Activated naive CD8-positive, alpha-beta T cell treated with anti-CD3 and anti-CD28 coated beads for 36 hours (primary cell): Measurements from ENCODE around the gene TRIM14. TPM values are rescaled to one million over a fixed set of nuclear protein-coding genes. Genes with fewer than 3 reads are reported as not detected.
"Not testable (repeated sequence)": the region's sequence is repeated elsewhere in the genome, so short reads cannot be mapped to it uniquely, and the experiment has no call there.

ENCODE experiments used
- DNase-seq: peaks from one replicate; pipeline ENCODE4 v3.0.0; 2021
- H3K27ac Mint-ChIP-seq: one replicate; pipeline ENCODE4 v1.8.0; 2022; ENCODE audit warnings: mild to moderate bottlenecking, moderate library complexity, mixed read lengths
- H3K27me3 Mint-ChIP-seq: one replicate; pipeline ENCODE4 v1.8.0; 2022; ENCODE audit warnings: mild to moderate bottlenecking, mixed read lengths
- H3K36me3 Mint-ChIP-seq: one replicate; pipeline ENCODE4 v1.8.0; 2021; ENCODE audit warnings: mild to moderate bottlenecking, mixed read lengths
- H3K4me1 Mint-ChIP-seq: one replicate; pipeline ENCODE4 v1.8.0; 2021; ENCODE audit warnings: mixed read lengths
- H3K4me3 Mint-ChIP-seq: one replicate; pipeline ENCODE4 v1.8.0; 2022; ENCODE audit warnings: mild to moderate bottlenecking, moderate library complexity, mixed read lengths
- H3K9me3 Mint-ChIP-seq: one replicate; pipeline ENCODE4 v1.8.0; 2022; ENCODE audit warnings: mixed read lengths
- total RNA-seq, 2 experiments: library from RNA; stranded (reverse); gene quantifications; one replicate each; pipeline ENCODE4 v1.2.3, GENCODE V29; 2021

Gene TRIM14
- total RNA-seq, 2 experiments from 2014 or later = 45.2 to 47.4 TPM

DNA sequence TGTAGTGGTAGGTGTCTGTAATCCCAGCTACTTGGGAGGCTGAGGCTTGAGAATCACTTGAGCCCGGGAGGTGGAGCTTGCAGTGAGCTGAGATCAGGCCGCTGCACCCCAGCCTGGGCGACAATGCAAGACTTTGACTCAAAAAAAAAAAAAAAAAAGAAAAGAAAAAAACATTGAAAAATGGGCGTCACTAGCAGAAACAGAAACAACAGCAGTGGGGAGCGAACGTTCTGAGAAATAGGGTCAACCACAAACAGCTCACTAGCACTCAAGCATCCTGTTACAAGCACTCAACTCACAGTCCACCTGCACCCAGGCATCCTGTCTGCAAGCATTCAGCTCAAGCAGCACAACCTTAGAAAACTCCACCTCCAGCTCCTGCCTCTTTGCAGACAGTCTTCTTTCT is 17.2 kb downstream of the TRIM14 start:
- Mint-ChIP-seq H3K4me1 (peaks cover 74% of the 10 kb centered on the region), H3K27ac (peak overlapping the region; percentile 86), H3K9me3 (no peaks in the 10 kb centered on the region), H3K27me3 (no peaks in the 10 kb centered on the region), H3K4me3 (peak overlapping the region; percentile 54), H3K36me3 (peaks cover 55% of the 10 kb centered on the region)
- DNase-seq = peak; percentile 72

DNA sequence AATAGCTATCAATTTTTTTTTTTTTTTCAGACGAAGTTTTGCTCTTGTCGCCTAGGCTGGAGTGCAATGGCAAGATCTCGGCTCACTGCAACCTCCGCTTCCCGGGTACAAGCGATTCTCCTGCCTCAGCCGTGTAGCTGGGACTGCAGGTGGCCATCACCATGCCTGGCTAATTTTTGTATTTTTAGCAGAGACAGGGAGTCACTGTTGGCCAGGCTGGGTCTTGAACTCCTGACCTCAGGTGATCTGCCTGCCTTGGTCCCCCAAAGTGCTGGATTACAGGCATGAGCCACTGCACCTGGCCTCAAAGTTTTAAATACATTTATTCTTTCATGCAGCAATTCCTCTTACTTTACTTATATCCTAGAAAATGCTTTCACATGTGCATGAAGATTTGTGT is 17.6 kb downstream of the TRIM14 start:
- no peaks in the 10 kb centered on the region for H3K27me3 Mint-ChIP-seq
- peak overlapping the region; percentile 86 for H3K27ac Mint-ChIP-seq
- peaks cover 71% of the 10 kb centered on the region for H3K4me1 Mint-ChIP-seq
- peaks cover 52% of the 10 kb centered on the region for H3K36me3 Mint-ChIP-seq
- DNase-seq = no peak
- no peaks in the 10 kb centered on the region for H3K9me3 Mint-ChIP-seq
- H3K4me3 Mint-ChIP-seq = peak overlapping the region; percentile 54

DNA sequence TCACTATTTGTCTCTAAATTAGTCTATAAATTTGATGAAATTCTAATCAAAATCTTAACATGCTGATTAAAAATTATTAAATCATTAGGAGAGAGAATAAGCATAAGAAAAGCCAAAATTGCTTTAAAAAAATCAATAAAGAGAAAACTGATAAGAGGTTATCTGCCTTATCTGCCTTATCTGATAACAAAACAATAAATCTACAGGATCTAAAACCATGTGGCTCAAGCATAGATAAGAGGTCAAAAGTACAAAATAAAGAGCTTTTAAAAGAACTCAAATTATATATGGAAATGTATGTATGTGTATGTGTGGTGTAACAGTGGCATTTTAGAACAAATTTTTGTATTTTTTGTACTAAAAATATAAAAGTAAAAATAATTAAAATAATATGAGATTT is 18.6 kb downstream of the TRIM14 start:
- H3K4me1 Mint-ChIP-seq = peaks cover 62% of the 10 kb centered on the region
- no peaks in the 10 kb centered on the region for H3K9me3 Mint-ChIP-seq
- DNase-seq = no peak
- peak overlapping the region; percentile 87 for H3K27ac Mint-ChIP-seq
- H3K4me3 Mint-ChIP-seq = no peak overlapping the region
- peaks cover 44% of the 10 kb centered on the region for H3K36me3 Mint-ChIP-seq
- H3K27me3 Mint-ChIP-seq = no peaks in the 10 kb centered on the region

DNA sequence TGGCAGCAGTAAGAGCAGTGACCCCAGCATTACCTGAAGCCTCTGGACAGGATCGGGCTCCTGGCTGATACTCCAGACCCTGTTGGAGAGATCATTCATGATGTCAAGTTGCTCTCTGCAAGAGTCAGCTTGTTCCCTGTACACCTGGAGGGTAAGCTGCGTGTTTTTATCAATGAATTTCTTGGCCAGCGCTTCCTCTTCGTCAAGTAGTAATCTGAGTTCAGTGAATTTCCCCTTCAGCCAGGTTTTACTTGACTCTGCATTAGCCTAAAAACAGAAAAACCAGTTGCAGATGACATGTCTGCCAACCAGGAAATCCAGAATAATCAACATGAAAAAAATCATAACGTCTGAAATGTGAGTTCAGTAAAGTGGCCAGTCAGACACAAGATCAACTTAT is 19.1 kb downstream of the TRIM14 start:
- H3K27ac Mint-ChIP-seq = peak overlapping the region; percentile 87
- no peaks in the 10 kb centered on the region for H3K9me3 Mint-ChIP-seq
- DNase-seq = no peak
- no peaks in the 10 kb centered on the region for H3K27me3 Mint-ChIP-seq
- H3K36me3 Mint-ChIP-seq = peaks cover 38% of the 10 kb centered on the region
- H3K4me1 Mint-ChIP-seq = peaks cover 59% of the 10 kb centered on the region
- H3K4me3 Mint-ChIP-seq = peak overlapping the region; percentile 8

DNA sequence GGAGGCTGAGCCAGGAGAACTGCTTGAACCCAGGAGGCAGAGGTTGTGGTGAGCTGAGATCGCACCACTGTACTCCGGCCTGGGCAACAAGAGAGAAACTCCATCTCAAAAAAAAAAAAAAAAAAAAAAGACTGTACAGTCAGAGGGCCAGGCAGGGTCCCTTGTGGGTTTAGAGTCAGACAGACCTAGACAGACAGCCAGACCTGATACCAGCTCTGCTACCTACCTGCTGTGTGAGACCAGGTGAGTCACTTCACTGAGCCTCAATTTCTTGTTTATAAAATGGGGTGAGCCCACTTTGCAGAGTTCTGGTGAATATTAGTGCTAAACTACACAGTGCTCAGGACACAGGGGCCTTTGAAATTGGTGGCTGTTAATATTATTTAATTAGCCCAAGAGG is 19.7 kb downstream of the TRIM14 start:
- no peak overlapping the region for H3K4me3 Mint-ChIP-seq
- H3K27me3 Mint-ChIP-seq = no peaks in the 10 kb centered on the region
- H3K36me3 Mint-ChIP-seq = peaks cover 35% of the 10 kb centered on the region
- H3K9me3 Mint-ChIP-seq = no peaks in the 10 kb centered on the region
- DNase-seq = no peak
- peak overlapping the region; percentile 87 for H3K27ac Mint-ChIP-seq
- peaks cover 53% of the 10 kb centered on the region for H3K4me1 Mint-ChIP-seq

DNA sequence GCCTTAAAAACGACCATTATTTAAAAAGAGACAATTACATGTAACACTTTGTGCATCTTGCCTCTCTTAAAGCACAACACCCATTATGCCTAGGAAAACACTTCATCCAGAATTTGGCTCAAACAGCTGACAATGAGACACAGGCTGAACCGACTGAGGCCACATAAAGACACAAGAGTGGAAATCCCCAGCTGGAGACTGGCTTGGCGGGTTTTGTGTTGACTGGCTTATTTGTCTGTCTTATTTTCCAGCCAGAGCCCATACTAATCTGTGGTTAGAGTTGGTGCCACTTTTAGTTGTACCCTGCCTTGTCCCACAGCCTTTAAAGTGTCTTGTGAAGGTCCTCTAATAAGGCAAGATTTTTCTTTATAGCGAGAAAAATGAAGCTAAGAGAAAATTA is 21.2 kb downstream of the TRIM14 start:
- Mint-ChIP-seq H3K4me1 (peaks cover 44% of the 10 kb centered on the region), H3K36me3 (peaks cover 30% of the 10 kb centered on the region), H3K4me3 (no peak overlapping the region), H3K9me3 (no peaks in the 10 kb centered on the region), H3K27me3 (no peaks in the 10 kb centered on the region), H3K27ac (peak overlapping the region; percentile 20)
- DNase-seq = no peak

DNA sequence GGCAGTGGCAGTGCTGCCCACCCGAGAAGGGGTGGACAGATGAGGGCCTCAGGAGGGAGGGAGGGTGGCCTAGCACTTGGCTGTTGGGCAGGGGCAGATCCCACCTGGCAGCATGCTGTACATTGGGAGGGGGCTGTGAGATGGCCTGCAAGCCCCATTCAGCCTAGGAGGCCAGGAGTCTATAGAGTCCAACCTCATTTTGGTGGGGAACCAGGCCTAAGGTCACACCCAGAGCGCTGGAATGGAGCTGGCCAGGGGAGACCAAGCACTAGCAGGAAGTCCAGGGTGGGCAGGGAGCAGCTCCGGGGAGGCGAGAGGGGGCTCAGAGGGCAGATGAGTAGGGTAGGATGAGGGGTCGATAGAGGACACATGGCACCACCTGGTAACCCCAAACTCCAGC is 22.9 kb downstream of the TRIM14 start:
- no peak overlapping the region for H3K27ac Mint-ChIP-seq
- H3K4me1 Mint-ChIP-seq = peaks cover 28% of the 10 kb centered on the region
- H3K4me3 Mint-ChIP-seq = no peak overlapping the region
- DNase-seq = no peak
- H3K27me3 Mint-ChIP-seq = no peaks in the 10 kb centered on the region
- H3K9me3 Mint-ChIP-seq = no peaks in the 10 kb centered on the region
- H3K36me3 Mint-ChIP-seq = peaks cover 31% of the 10 kb centered on the region

DNA sequence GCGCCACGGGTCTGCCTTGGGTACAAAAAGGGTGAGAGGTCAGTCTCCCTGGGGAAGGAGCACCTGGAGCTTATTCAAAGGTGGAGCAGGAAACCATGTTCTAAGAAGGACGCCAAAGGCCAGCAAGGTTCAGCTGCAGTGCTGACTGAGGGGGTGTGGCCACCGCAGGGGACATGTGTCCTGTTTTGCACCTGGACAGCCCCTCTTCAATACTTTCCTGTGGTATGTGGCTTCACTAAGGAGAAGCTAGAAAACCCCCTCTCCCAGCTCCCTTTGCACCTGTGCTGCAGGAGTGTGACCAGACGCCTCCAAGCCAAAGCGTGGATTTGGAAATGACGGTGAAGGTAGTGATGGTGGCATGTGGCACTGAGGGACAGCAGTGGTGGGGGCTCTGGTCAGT is 23.6 kb downstream of the TRIM14 start:
- Mint-ChIP-seq H3K36me3 (peaks cover 31% of the 10 kb centered on the region), H3K27me3 (no peaks in the 10 kb centered on the region), H3K4me3 (no peak overlapping the region), H3K27ac (no peak overlapping the region), H3K4me1 (peaks cover 24% of the 10 kb centered on the region), H3K9me3 (no peaks in the 10 kb centered on the region)
- DNase-seq = no peak

DNA sequence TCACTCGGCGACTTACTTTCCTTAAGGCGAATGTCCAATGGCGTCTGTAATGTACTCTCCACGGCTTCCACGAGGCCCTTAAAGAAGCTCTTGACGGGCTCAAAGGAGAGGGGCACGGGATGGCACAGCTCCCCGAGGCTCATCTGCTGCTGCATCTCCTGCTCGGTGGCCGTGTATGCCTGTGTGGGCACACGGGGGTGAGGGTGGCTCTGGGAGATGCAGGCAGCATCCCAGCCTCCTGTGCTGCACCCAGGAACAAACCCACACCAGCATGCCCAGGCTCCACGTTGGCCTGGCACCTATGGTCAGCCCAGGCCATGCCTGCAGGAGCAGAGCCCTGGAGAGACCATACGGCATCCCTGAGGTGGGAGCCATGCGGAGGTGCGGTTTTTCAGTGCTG is 24.2 kb downstream of the TRIM14 start:
- Mint-ChIP-seq H3K27me3 (no peaks in the 10 kb centered on the region), H3K4me1 (peaks cover 18% of the 10 kb centered on the region), H3K36me3 (peaks cover 29% of the 10 kb centered on the region), H3K27ac (no peak overlapping the region), H3K4me3 (no peak overlapping the region), H3K9me3 (no peaks in the 10 kb centered on the region)
- DNase-seq = no peak

DNA sequence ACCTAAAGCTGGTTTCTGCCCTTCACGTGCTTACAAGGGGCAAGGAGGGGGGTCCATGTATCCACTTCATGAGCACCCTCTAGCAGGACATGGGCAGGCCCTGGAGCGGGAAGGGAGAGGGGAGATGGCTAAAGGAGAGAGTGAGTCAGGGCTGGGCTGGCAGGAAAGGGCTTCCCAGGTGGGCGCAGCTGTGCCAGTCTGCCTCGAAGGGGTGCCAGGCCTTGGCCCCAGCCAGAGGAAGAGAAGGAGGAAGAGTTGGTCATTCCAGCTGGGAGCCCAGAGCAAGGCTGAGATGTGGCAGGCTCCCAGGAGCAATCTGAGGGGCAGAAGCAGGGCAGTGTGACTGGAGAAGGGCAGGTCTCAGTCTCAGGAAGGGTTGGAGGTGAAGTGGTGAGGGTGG is 24.7 kb downstream of the TRIM14 start:
- Mint-ChIP-seq H3K4me3 (no peak overlapping the region), H3K4me1 (peaks cover 13% of the 10 kb centered on the region), H3K27me3 (no peaks in the 10 kb centered on the region), H3K9me3 (no peaks in the 10 kb centered on the region), H3K27ac (no peak overlapping the region), H3K36me3 (peaks cover 29% of the 10 kb centered on the region)
- DNase-seq = no peak

DNA sequence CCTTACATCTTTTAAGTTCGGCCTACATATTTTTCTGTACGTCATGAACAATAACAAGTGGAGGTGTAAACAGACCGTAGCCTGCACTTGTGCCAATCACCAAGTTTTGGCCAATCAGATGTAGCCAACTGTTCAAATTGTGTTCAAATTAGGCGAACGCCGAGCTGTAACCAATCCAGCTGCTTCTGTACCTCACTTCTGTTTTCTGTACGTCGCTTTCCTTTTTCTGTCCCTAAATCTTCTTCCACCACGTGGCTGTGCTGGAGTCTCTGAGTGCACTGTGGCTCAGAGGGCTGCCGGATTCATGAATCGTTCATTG is 26.4 kb downstream of the TRIM14 start:
- no peak for DNase-seq
- Mint-ChIP-seq H3K4me3 (no peak overlapping the region), H3K4me1 (peaks cover 4% of the 10 kb centered on the region), H3K9me3 (no peaks in the 10 kb centered on the region), H3K27ac (no peak overlapping the region), H3K27me3 (no peaks in the 10 kb centered on the region), H3K36me3 (peaks cover 16% of the 10 kb centered on the region)

DNA sequence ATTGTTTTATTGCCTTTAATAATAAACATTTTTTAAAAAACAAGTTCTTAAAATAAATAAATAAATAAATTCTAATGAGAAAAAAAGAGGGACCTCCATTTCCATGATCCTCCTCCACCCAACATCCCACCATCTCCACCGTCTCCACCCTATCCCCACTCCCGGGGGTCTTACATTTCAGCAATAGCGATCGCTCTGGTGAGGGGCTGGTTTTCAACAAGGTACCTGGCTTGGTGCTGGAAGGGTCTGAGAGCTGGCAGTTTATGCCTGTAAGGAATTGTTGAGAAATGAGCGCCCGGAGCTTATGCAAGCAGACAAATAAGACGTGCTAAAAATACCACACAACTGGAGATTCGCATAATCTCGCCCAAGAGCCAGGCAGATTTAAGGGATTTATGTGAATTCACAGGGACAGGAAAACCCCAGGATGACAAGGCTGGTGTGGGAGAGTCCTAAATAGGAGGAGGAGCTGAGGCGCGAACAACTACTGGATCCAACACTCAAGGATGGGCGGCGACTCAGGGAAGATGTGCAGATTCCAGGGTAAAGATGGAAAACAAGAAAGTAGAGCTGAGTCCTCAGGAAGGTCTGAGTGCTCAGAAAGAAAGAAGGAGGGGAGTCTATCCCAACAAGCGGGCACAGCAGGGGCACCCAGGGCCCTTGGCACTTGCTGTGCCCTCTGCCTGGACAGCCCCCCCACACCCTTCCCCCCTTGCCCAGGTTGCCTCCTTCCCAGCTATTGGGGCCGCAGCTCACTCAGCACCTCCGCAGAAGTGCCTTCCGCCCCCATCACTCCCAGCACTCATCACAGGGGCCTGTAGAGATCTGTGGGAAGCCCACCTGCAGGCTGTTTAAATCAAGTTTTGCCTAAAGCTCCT is 27.0 kb downstream of the TRIM14 start:
- H3K9me3 Mint-ChIP-seq = no peaks in the 10 kb centered on the region
- DNase-seq = no peak
- peaks cover 13% of the 10 kb centered on the region for H3K36me3 Mint-ChIP-seq
- no peaks in the 10 kb centered on the region for H3K27me3 Mint-ChIP-seq
- H3K27ac Mint-ChIP-seq = no peak overlapping the region
- no peak overlapping the region for H3K4me3 Mint-ChIP-seq
- H3K4me1 Mint-ChIP-seq = no peaks in the 10 kb centered on the region

DNA sequence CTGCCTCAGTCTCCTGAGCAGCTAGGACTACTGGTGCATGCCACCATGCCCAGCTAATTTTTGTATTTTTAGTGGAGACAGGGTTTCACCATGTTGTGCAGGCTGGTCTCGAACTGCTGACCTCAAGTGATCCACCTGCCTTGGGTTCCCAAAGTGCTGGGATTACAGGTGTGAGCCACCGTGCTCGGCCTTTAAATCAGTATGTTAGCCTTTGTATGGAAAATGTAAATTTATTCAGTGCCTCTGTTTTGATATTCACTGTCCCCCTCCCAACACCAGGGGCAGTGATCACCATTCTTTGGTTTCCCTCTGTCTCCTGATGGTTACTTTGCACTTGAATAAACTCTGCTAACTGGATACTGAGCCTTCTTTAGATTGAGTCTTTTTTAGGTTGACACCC is 28.3 kb downstream of the TRIM14 start:
- not testable (repeated sequence) for H3K27ac Mint-ChIP-seq, H3K4me1 Mint-ChIP-seq, H3K9me3 Mint-ChIP-seq, H3K27me3 Mint-ChIP-seq, DNase-seq, H3K4me3 Mint-ChIP-seq
- H3K36me3 Mint-ChIP-seq = peaks cover 15% of the 10 kb centered on the region

DNA sequence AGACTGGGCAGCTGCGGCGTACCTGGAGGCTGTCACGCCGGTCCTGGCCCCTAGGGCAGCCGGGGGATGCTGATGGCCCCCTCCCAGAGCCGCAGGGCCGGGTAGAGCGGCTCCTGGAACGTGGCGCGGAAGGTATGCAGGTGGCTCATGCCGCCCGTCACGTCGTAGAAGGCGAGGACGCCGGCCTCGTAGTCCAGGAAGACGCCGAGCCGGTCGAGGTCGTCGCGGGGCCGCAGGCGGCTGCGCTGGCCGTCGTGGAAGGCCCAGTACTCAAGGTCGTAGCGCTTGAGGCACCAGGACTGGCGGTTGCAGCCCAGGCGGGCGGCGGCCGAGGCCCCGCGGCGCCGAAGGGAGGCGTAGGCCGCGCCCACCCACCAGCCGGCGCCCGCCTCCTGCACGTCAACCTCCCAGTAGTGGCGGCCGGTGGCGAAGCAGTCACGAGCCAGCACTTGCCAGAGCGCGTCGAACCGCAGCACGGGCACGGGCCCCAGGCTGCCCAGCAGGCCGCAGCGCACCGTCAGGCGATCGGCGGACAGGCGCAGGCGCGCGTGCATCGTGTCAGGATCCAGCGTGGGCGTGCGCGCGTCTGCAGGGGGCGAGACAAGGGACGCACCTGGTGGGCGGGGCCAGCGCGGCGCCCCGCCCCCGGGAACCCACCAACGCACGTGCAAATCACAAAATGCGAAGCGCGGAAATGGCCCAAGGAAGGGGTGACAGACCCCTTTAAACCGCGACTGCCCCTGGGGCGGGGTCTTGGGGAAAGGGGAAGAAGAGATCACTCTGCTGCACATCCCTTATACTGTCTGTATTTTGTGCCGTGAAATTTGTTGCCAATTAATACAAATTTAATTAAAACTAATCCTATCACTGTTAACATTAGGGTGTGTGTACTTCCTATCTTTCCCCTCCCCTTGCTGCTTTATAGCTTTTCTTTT is 31.3 kb downstream of the TRIM14 start:
- Mint-ChIP-seq H3K4me3 (no peak overlapping the region), H3K27me3 (no peaks in the 10 kb centered on the region), H3K27ac (no peak overlapping the region), H3K36me3 (peaks cover 23% of the 10 kb centered on the region), H3K9me3 (no peaks in the 10 kb centered on the region), H3K4me1 (peaks cover 11% of the 10 kb centered on the region)
- peak; percentile 30 for DNase-seq

DNA sequence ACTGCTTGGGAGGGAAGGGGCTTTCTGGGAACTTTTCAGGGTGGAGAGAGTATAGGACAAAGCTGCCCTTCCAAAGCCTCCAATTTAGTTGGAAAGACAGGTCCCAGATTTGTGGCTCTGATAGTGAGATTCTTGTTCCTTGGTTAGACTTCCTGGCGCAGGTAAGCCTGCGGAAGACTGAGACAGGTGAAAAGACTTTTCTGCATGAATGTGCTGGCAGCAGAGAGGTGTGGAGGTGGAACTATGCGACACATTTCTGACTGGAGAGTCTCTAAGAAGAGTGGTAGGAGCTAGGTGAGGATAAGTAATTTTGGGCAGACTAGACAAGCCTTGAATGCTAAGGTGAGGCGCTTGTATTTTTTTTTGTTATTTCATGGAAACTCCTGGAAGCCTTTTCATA is 32.6 kb downstream of the TRIM14 start:
- Mint-ChIP-seq H3K27ac (peak overlapping the region; percentile 61), H3K36me3 (peaks cover 31% of the 10 kb centered on the region), H3K4me3 (no peak overlapping the region), H3K9me3 (no peaks in the 10 kb centered on the region), H3K4me1 (peaks cover 21% of the 10 kb centered on the region), H3K27me3 (no peaks in the 10 kb centered on the region)
- DNase-seq = no peak
